ENCODE data around the gene ZBTB39.
"Not testable (repeated sequence)": the region's sequence is repeated elsewhere in the genome, so short reads cannot be mapped to it uniquely, and the experiment has no call there.

ZBTB39 gene

GRCh38 chr12:57001448-57001906 is 4.9 kb downstream of the ZBTB39 start:
- peak; percentile 56 to 62 for DNase-seq (ENCODE audit: low read depth in 1 of 2, low spot score in 1 of 2)

GRCh38 chr12:57000393-57000792 is 6.0 kb downstream of the ZBTB39 start:
- no peak for DNase-seq (ENCODE audit: low read depth in 1 of 2, low spot score in 1 of 2)

GRCh38 chr12:56999456-56999855 is 6.9 kb downstream of the ZBTB39 start:
- DNase-seq (ENCODE audit: low read depth in 1 of 2, low spot score in 1 of 2): no peak

GRCh38 chr12:56998981-56999380 is 7.4 kb downstream of the ZBTB39 start:
- DNase-seq (ENCODE audit: low read depth in 1 of 2, low spot score in 1 of 2): peak in 1 of 2 donors; percentile 35

GRCh38 chr12:56998316-56998715 is 8.0 kb downstream of the ZBTB39 start:
- no peak for DNase-seq (ENCODE audit: low read depth in 1 of 2, low spot score in 1 of 2)

GRCh38 chr12:56996793-56997545 is 9.4 kb downstream of the ZBTB39 start:
- DNase-seq (ENCODE audit: low read depth in 1 of 2, low spot score in 1 of 2): no peak

- DNase-seq (ENCODE audit: low read depth in 1 of 2, low spot score in 1 of 2): no peak
These were observed 10.3 kb downstream of the ZBTB39 start for GRCh38 chr12:56995930-56996496.

GRCh38 chr12:56995201-56995929 is 11.0 kb downstream of the ZBTB39 start:
- no peak for DNase-seq (ENCODE audit: low read depth in 1 of 2, low spot score in 1 of 2)

- DNase-seq (ENCODE audit: low read depth in 1 of 2, low spot score in 1 of 2): no peak
These were observed 12.1 kb downstream of the ZBTB39 start for GRCh38 chr12:56994231-56994746.

- no peak for DNase-seq (ENCODE audit: low read depth in 1 of 2, low spot score in 1 of 2)
These were observed 13.0 kb downstream of the ZBTB39 start for GRCh38 chr12:56993346-56993745.

- no peak for DNase-seq (ENCODE audit: low read depth in 1 of 2, low spot score in 1 of 2)
These were observed 14.8 kb downstream of the ZBTB39 start for GRCh38 chr12:56991319-56992246.

GRCh38 chr12:56990648-56991318 is 15.6 kb downstream of the ZBTB39 start:
- no peak for DNase-seq (ENCODE audit: low read depth in 1 of 2, low spot score in 1 of 2)

- DNase-seq (ENCODE audit: low read depth in 1 of 2, low spot score in 1 of 2): no peak
These were observed 16.3 kb downstream of the ZBTB39 start for GRCh38 chr12:56989861-56990610.

- no peak for DNase-seq (ENCODE audit: low read depth in 1 of 2, low spot score in 1 of 2)
These were observed 18.1 kb downstream of the ZBTB39 start for GRCh38 chr12:56988207-56988739.

- DNase-seq (ENCODE audit: low read depth in 1 of 2, low spot score in 1 of 2): peak; percentile 63 to 68
These were observed 18.7 kb downstream of the ZBTB39 start for GRCh38 chr12:56987551-56988053.

- DNase-seq (ENCODE audit: low read depth in 1 of 2, low spot score in 1 of 2): no peak
These were observed 19.3 kb downstream of the ZBTB39 start for GRCh38 chr12:56987011-56987410.

GRCh38 chr12:56985714-56986113 is 20.6 kb downstream of the ZBTB39 start:
- not testable (repeated sequence) for DNase-seq (ENCODE audit: low read depth in 1 of 2, low spot score in 1 of 2)

GRCh38 chr12:56983386-56983785 is 23.0 kb downstream of the ZBTB39 start:
- DNase-seq (ENCODE audit: low read depth in 1 of 2, low spot score in 1 of 2): no peak
